ENCODE results near the gene ZNF841.

DNA sequence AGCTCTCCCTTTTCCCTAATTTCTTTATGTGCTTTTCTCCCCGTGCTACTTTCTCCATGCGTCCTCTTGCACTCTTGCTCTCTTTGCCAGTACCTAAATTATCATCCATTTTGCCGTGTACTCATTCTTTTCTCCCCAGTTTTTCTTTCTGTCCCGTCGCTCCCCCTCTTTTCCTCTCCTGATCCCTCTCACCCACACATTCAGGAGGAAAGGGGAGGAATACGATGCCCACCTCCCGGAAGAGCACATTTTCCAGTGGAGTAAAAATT lies 43.4 kb upstream of the ZNF841 start:
- TF ChIP-seq EP300 (IDR thresholded peaks at IDR 0.05) (no peak), CTCF (IDR thresholded peaks at IDR 0.05) (no peak), POLR2AphosphoS5 (IDR thresholded peaks at IDR 0.05) (no peak), POLR2A (IDR thresholded peaks at IDR 0.05) (no peak)
